Right atrium auricular region (tissue), 2 donors: ENCODE results near the gene EBF4. TPM values are rescaled to one million over a fixed set of nuclear protein-coding genes. Genes with fewer than 3 reads are reported as not detected.
A peak's percentile ranks its signal among the peaks of the same experiment; 100 is the strongest.

ENCODE experiments used
- DNase-seq: peaks from one replicate; pipeline ENCODE4 v3.0.0-alpha.2; 2019; ENCODE audit warnings: low spot score
- H3K27ac ChIP-seq, 2 donors: fragments of 200-600 bp; sonication (generic); 1 replicate in 1 of 2; 2 replicates in 1 of 2; pipeline ENCODE4 v1.5.1; 2016 to 2019
- H3K27me3 ChIP-seq, 2 donors: fragments of 200-600 bp; sonication (generic); one replicate each; pipeline versions ENCODE4 v1.5.1 to v1.6.0; 2017 to 2019
- H3K36me3 ChIP-seq: fragments of 200-600 bp; sonication (generic); one replicate; pipeline ENCODE4 v1.5.1; 2016
- H3K4me1 ChIP-seq, 2 donors: fragments of 200-600 bp; sonication (generic); one replicate each; pipeline versions ENCODE4 v1.5.1 to v1.6.0; 2017 to 2019
- H3K4me3 ChIP-seq, 2 donors: fragments of 200-600 bp; sonication (generic); 1 replicate in 1 of 2; 2 replicates in 1 of 2; pipeline ENCODE4 v1.5.1; 2017 to 2019; ENCODE audit warnings: mild to moderate bottlenecking in 1 of 2, moderate library complexity in 1 of 2
- H3K9me3 ChIP-seq, 2 donors: fragments of 200-600 bp; sonication (generic); one replicate each; pipeline ENCODE4 v1.5.1; 2019
- total RNA-seq, 2 donors: library from RNA; depleted of rRNA; stranded (reverse); fragments of >200 nt; gene quantifications; one replicate each; pipeline ENCODE4 v1.1.0, GENCODE V29; 2016
- TF ChIP-seq, protein P1 (sequence below), 2 donors: fragments of 200-600 bp; sonication (generic); IDR thresholded peaks; one replicate each; pipeline ENCODE4 v1.5.1; 2019; ENCODE audit warnings: antibody characterized with exemption in 2 of 2

EBF4 gene
- total RNA-seq, 2 donors from 2014 or later, result 2.5 to 8.5 TPM

DNA sequence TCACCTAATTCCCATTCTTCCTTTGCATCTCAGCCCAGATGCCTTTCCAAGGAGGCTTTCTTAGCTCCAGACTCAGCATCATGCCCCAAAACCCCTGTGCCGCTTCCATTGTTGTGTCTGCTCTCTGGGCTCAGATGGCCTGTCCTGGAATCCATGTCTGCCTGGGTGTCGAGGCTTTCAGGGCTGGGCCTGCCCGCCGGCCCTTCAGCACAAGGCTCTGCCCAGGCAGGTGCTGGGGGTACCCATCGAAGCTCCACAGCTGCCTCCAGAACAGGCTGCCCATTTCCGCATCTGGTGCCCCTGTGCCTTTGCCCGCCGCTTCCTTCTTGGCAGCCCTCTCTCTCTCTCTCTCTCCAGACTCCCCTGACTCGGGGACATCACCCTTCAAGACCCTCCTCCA lies 106.7 kb downstream of the EBF4 start:
- Histone ChIP-seq H3K9me3 (no peaks in the 10 kb centered on the region), H3K27ac (no peak overlapping the region), H3K4me3 (peak overlapping the region in 1 of 2 donors; percentile 44), H3K4me1 (peaks cover 0 to 20% of the 10 kb centered on the region in 2 donors), H3K27me3 (peaks cover 0 to 11% of the 10 kb centered on the region in 2 donors), H3K36me3 (no peaks in the 10 kb centered on the region)
- DNase-seq, result no peak
- TF ChIP-seq, protein P1, sequence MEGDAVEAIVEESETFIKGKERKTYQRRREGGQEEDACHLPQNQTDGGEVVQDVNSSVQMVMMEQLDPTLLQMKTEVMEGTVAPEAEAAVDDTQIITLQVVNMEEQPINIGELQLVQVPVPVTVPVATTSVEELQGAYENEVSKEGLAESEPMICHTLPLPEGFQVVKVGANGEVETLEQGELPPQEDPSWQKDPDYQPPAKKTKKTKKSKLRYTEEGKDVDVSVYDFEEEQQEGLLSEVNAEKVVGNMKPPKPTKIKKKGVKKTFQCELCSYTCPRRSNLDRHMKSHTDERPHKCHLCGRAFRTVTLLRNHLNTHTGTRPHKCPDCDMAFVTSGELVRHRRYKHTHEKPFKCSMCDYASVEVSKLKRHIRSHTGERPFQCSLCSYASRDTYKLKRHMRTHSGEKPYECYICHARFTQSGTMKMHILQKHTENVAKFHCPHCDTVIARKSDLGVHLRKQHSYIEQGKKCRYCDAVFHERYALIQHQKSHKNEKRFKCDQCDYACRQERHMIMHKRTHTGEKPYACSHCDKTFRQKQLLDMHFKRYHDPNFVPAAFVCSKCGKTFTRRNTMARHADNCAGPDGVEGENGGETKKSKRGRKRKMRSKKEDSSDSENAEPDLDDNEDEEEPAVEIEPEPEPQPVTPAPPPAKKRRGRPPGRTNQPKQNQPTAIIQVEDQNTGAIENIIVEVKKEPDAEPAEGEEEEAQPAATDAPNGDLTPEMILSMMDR (IDR thresholded peaks at IDR 0.05), result no peak

DNA sequence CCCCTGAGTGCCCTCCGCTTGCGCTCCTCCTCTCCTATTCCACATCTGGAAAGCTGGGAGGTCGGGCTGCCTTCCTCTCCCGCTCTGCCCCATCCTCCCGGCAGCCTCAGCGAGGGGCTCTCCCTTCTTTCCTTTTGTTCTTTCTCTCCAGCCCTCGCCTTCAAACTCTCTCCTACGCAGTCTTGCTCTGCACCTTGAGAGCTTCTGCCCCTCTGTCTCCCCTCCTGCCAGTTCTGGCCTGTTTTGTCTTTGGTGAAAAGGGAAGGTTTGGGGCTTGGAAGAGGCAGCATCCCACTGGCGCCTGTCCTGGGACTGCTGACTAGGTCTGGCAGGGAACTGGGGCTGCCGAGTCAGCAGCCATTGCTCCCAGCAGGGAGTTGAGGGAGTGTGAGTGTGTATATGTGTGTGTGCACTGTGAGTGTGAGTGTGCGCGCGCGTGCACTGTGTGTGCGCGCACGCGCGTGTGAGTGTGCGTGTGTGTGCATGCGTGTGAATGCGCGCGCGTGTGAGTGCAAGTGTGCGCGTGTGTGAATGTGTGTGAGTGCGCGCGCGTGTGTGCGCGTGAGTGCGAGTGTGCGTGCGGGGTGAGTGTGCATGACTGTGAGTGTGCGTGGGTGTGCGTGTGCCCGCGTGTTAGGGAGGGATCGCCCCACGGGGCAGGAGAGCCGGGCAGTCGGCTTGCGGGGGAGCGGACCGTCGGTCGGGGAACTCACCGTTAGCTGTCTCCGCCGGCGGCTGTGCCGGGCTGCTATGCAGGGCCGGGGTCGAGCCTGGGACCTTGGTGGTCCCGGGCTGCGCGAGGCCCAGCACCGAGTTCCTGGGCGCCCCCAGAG lies 107.3 kb downstream of the EBF4 start:
- DNase-seq, result no peak
- Histone ChIP-seq H3K27ac (no peak overlapping the region), H3K9me3 (no peaks in the 10 kb centered on the region), H3K4me3 (peak overlapping the region in 1 of 2 donors; percentile 44), H3K4me1 (peaks cover 0 to 20% of the 10 kb centered on the region in 2 donors), H3K36me3 (no peaks in the 10 kb centered on the region), H3K27me3 (peaks cover 0 to 11% of the 10 kb centered on the region in 2 donors)
- TF ChIP-seq, protein P1 (IDR thresholded peaks at IDR 0.05), result no peak

DNA sequence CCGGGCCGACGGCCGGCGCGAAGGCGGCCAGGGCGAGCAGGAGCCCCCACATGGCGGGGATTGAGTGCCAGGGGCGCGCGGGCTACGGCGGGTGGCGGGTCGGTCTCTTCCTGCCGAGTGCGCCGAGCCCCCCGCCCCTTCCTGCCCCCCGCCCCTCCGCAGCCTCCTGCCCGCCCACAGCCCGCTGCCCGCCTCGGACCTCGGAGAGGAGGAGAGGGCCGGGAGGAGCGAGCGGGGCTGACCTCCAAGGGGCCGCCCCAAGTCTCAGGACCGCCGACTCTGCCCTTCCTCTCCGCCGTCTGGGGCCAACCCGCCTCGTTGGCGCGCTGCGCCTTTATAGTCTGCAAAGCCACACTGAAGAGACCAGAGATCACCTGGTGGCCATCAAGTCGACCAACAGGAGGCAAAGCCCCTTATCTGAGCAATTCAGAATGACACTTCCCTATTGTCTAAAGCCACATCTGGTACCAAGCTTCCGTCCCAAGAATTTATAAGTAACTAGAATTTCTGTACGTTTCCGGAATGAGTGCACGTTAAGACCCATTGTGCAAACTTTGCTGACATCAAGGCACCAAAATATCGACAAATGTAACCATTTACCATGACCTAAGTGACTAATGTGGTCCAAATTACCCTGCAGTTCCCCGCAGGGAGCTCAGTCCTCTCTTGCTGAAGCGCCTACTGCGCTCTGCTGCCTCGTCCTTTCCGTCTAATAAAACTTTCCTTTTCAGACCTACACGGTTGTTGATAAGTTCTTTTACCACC lies 108.1 kb downstream of the EBF4 start, which contains the start of gene CPXM1:
TSS of gene CPXM1 (minus strand) at position 107 of the 765 bp plus-strand sequence. CDS start at position 52, 55 bp downstream.
- Histone ChIP-seq H3K4me1 (peaks cover 0 to 20% of the 10 kb centered on the region in 2 donors), H3K4me3 (peak within 1 kb of the TSS in 1 of 2 donors; percentile 44), H3K27ac (no peak within 1 kb of the TSS), H3K27me3 (peaks cover 0 to 12% of the 10 kb centered on the region in 2 donors), H3K36me3 (no peaks in the 10 kb centered on the region), H3K9me3 (no peaks in the 10 kb centered on the region)
- TF ChIP-seq, protein P1 (IDR thresholded peaks at IDR 0.05), result no peak
- DNase-seq, result no peak

DNA sequence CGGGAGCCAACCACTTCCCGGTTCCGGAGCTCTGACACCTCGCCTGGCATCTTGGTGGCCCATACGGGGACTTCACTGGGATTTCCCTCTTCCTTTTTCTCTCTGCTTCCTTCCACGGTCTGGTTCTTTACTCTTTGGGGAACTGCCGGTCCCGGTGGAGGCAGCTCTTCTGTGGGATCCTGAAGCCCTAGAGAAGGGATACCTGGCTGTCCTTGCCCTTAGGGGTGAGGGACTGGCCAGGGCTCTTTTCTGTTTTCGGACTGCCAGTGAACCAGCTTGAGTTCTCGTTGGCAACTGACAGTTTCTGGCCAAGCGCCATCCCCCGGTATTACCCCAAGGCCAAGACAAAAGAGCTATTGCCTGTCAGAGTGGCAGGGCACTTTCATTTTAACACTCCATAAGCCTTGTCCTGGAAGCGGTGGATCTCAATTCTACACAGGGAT lies 108.7 kb downstream of the EBF4 start:
- H3K36me3 ChIP-seq, result no peaks in the 10 kb centered on the region
- TF ChIP-seq, protein P1 (IDR thresholded peaks at IDR 0.05), result no peak
- peaks cover under 1 to 16% of the 10 kb centered on the region in 2 donors for H3K27me3 ChIP-seq
- H3K27ac ChIP-seq, result no peak overlapping the region
- no peak for DNase-seq
- H3K9me3 ChIP-seq, result no peaks in the 10 kb centered on the region
- peaks cover 0 to 20% of the 10 kb centered on the region in 2 donors for H3K4me1 ChIP-seq
- H3K4me3 ChIP-seq, result no peak overlapping the region

DNA sequence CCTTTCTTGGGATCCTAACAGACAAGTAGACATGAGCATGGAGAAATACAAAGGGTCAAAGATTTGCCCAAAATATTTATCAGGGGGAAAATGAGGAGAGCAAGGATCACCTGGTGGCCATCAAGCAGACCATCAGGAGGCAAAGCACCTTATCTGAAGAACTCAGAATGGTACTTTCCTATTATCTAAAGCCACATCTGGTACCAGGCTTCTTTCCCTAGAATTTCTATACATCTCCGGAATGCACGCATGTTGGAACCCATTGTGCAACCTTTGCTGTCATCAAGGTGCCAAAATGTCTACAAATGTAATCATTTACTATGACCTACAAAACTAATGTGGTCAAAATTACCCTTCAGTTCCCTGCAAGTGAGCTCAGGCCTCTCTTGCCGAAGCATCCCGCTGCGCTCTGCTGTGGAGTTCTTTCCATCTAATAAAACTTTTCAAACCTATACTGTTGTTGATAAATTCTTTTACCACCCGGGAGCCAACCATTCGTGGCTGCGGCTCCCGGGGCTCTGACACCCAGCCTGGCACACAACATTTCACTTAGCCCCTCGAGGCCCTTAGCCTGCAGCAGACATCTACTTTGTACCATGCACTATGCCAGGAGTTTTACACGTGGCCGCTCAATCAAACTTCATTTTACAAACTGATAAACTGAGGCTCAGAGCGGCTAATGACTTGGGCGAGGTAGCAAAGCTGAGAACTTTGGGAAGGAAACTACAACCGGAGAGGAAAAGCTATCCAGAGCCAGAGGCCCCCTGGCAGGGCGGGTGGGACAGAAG lies 111.7 kb downstream of the EBF4 start:
- Histone ChIP-seq H3K4me3 (no peak overlapping the region), H3K36me3 (no peaks in the 10 kb centered on the region), H3K4me1 (peaks cover 0 to 20% of the 10 kb centered on the region in 2 donors), H3K27ac (no peak overlapping the region), H3K9me3 (no peaks in the 10 kb centered on the region), H3K27me3 (peaks cover 6 to 16% of the 10 kb centered on the region in 2 donors)
- DNase-seq, result no peak
- TF ChIP-seq, protein P1 (IDR thresholded peaks at IDR 0.05), result no peak
